ENCODE results near the gene GPR158. TPM values are rescaled to one million over a fixed set of nuclear protein-coding genes. Genes with fewer than 3 reads are reported as not detected.
"Not testable (repeated sequence)": the region's sequence is repeated elsewhere in the genome, so short reads cannot be mapped to it uniquely, and the experiment has no call there.

The GPR158 gene
- total RNA-seq, 1 experiment from 2014 or later = 0.07 TPM

DNA sequence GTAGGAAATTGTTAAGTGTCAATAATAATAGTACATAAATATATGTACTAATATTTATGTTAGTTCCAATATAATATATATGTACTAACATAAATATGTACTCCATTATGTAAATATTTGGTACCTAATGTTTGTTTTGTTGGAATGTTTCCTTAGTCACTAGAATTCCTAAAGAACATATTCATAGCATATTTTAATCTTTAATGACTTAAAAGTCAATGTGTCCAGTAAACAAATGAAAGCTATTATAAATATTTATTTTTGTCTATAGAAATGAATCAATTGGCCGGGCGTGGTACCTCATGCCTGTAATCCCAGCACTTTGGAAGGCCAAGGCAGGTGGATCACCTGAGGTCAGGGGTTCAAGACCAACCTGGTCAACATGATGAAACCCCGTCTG, 153.6 kb downstream of the GPR158 start:
- ChIA-PET POLR2A (no interaction called here), CTCF (no interaction called here)
- H3K4me3 ChIP-seq (ENCODE audit: low read depth, low read length) = no peak overlapping the region
- H3K4me1 Mint-ChIP-seq (ENCODE audit: low read depth, unreplicated experiment) = no peaks in the 10 kb centered on the region
- no peak overlapping the region for H3K4me3 Mint-ChIP-seq (ENCODE audit: unreplicated experiment)
- intact Hi-C loops (cut with micrococcal nuclease; ENCODE audit: unreplicated experiment) = no loop called here
- DNase-seq = no peak
- H3K9me3 ChIP-seq = no peaks in the 10 kb centered on the region
- H3K4me1 ChIP-seq = no peaks in the 10 kb centered on the region
- H3K9me3 Mint-ChIP-seq (ENCODE audit: unreplicated experiment) = no peaks in the 10 kb centered on the region
- H3K27ac Mint-ChIP-seq (ENCODE audit: unreplicated experiment) = no peak overlapping the region
- no peaks in the 10 kb centered on the region for H3K27me3 ChIP-seq (replicated peaks; ENCODE audit: control insufficient read depth, insufficient read depth, low read length)
- H3K36me3 ChIP-seq (ENCODE audit: control insufficient read depth, insufficient read depth, low read length) = no peaks in the 10 kb centered on the region
- H3K36me3 Mint-ChIP-seq (ENCODE audit: insufficient read depth, unreplicated experiment) = no peaks in the 10 kb centered on the region
- TF ChIP-seq, protein P1, sequence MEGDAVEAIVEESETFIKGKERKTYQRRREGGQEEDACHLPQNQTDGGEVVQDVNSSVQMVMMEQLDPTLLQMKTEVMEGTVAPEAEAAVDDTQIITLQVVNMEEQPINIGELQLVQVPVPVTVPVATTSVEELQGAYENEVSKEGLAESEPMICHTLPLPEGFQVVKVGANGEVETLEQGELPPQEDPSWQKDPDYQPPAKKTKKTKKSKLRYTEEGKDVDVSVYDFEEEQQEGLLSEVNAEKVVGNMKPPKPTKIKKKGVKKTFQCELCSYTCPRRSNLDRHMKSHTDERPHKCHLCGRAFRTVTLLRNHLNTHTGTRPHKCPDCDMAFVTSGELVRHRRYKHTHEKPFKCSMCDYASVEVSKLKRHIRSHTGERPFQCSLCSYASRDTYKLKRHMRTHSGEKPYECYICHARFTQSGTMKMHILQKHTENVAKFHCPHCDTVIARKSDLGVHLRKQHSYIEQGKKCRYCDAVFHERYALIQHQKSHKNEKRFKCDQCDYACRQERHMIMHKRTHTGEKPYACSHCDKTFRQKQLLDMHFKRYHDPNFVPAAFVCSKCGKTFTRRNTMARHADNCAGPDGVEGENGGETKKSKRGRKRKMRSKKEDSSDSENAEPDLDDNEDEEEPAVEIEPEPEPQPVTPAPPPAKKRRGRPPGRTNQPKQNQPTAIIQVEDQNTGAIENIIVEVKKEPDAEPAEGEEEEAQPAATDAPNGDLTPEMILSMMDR (IDR thresholded peaks at IDR 0.05; ENCODE audit: insufficient read depth in 1 of 2, low read depth in 1 of 2, low read length in 1 of 2, severe bottlenecking in 1 of 2, unreplicated experiment in 1 of 2) = no peak
- no TSS peak for BruUV-seq (replicated peaks)
- no peaks in the 10 kb centered on the region for H3K27me3 Mint-ChIP-seq (ENCODE audit: insufficient read depth, unreplicated experiment)

DNA sequence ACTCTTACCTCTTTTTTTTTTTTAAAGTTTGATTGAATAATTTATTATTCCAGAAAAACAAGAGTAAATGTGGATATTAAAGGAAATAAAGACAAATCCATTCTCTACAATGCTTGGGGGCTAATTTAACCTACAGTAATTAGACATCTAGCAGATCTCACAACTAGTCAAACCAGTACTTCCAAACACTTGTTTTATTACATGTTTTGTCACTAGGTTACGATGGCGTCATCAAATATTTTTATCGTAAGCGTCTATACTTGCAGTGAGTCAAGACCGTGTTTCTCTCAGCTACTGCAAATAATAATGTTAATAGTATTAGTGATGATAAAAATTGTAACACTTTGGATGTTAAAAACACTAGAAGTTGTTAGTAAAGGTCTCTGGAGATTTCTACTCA, 154.8 kb downstream of the GPR158 start:
- H3K4me1 Mint-ChIP-seq (ENCODE audit: low read depth, unreplicated experiment); BruUV-seq (replicated peaks); H3K4me3 Mint-ChIP-seq (ENCODE audit: unreplicated experiment); CTCF ChIA-PET; DNase-seq; H3K4me3 ChIP-seq (ENCODE audit: low read depth, low read length); H3K9me3 ChIP-seq; H3K4me1 ChIP-seq; H3K36me3 Mint-ChIP-seq (ENCODE audit: insufficient read depth, unreplicated experiment); H3K27me3 Mint-ChIP-seq (ENCODE audit: insufficient read depth, unreplicated experiment); intact Hi-C loops (cut with micrococcal nuclease; ENCODE audit: unreplicated experiment); POLR2A ChIA-PET; H3K9me3 Mint-ChIP-seq (ENCODE audit: unreplicated experiment); H3K27ac Mint-ChIP-seq (ENCODE audit: unreplicated experiment); H3K27me3 ChIP-seq (replicated peaks; ENCODE audit: control insufficient read depth, insufficient read depth, low read length); H3K36me3 ChIP-seq (ENCODE audit: control insufficient read depth, insufficient read depth, low read length): not testable (repeated sequence)

DNA sequence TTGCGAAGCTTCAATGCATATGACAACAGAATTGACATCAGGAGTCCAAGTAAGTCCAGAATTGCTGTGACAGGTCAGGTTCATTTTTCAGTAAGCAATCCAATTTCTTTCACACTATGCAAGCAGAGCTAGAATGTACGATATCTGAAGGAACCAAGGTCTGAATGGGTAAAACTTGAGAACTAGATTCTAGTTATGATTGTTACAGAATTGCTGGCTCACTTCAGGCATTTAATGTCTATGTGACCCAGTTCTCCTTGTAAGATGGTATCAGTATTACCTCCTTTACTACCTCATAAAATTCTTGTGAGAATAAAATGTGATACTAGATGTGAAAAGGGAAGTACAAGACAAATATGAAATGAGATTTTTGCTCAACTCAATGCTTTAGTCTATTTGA, 159.6 kb downstream of the GPR158 start:
- POLR2A ChIA-PET = no interaction called here
- no peak for DNase-seq
- TF ChIP-seq, protein P1 (IDR thresholded peaks at IDR 0.05; ENCODE audit: insufficient read depth in 1 of 2, low read depth in 1 of 2, low read length in 1 of 2, severe bottlenecking in 1 of 2, unreplicated experiment in 1 of 2) = no peak
- Mint-ChIP-seq H3K36me3 (ENCODE audit: insufficient read depth, unreplicated experiment) (no peaks in the 10 kb centered on the region), H3K4me1 (ENCODE audit: low read depth, unreplicated experiment) (no peaks in the 10 kb centered on the region), H3K4me3 (ENCODE audit: unreplicated experiment) (no peak overlapping the region), H3K9me3 (ENCODE audit: unreplicated experiment) (no peaks in the 10 kb centered on the region), H3K27me3 (ENCODE audit: insufficient read depth, unreplicated experiment) (no peaks in the 10 kb centered on the region), H3K27ac (ENCODE audit: unreplicated experiment) (no peak overlapping the region)
- Histone ChIP-seq H3K27me3 (replicated peaks; ENCODE audit: control insufficient read depth, insufficient read depth, low read length) (no peaks in the 10 kb centered on the region), H3K9me3 (no peaks in the 10 kb centered on the region), H3K4me3 (ENCODE audit: low read depth, low read length) (no peak overlapping the region), H3K4me1 (no peaks in the 10 kb centered on the region), H3K36me3 (ENCODE audit: control insufficient read depth, insufficient read depth, low read length) (no peaks in the 10 kb centered on the region)
- BruUV-seq (replicated peaks) = no TSS peak
- intact Hi-C loops (cut with micrococcal nuclease; ENCODE audit: unreplicated experiment) = no loop called here
- CTCF ChIA-PET = no interaction called here

DNA sequence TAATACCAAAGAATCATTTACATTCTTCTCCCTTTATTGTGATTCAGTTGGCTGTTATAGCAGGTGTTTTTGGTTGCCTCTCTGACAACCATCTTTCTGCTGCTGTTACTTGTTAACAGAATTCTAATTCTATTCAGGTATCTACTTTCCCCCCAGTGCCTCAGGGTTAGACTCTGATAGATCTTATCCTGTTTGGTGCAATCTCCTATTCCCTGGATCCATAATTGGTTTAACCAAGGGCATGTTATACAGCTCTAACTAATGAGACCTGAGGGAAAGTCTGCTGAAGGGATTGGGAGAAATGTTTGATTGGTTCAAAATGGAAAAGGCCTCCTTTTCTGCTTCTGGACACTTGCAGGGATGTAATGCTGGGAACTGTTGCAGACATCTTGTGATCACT, 161.5 kb downstream of the GPR158 start:
- ChIA-PET POLR2A (no interaction called here), CTCF (no interaction called here)
- peaks cover 4% of the 10 kb centered on the region for H3K27me3 Mint-ChIP-seq (ENCODE audit: insufficient read depth, unreplicated experiment)
- no peaks in the 10 kb centered on the region for H3K9me3 Mint-ChIP-seq (ENCODE audit: unreplicated experiment)
- TF ChIP-seq, protein P1 (IDR thresholded peaks at IDR 0.05; ENCODE audit: insufficient read depth in 1 of 2, low read depth in 1 of 2, low read length in 1 of 2, severe bottlenecking in 1 of 2, unreplicated experiment in 1 of 2) = no peak
- DNase-seq = no peak
- no TSS peak for BruUV-seq (replicated peaks)
- no peaks in the 10 kb centered on the region for H3K9me3 ChIP-seq
- no peak overlapping the region for H3K27ac Mint-ChIP-seq (ENCODE audit: unreplicated experiment)
- intact Hi-C loops (cut with micrococcal nuclease; ENCODE audit: unreplicated experiment) = no loop called here
- no peak overlapping the region for H3K4me3 ChIP-seq (ENCODE audit: low read depth, low read length)
- H3K27me3 ChIP-seq (replicated peaks; ENCODE audit: control insufficient read depth, insufficient read depth, low read length) = no peaks in the 10 kb centered on the region
- no peaks in the 10 kb centered on the region for H3K36me3 Mint-ChIP-seq (ENCODE audit: insufficient read depth, unreplicated experiment)
- H3K4me1 Mint-ChIP-seq (ENCODE audit: low read depth, unreplicated experiment) = no peaks in the 10 kb centered on the region
- no peak overlapping the region for H3K4me3 Mint-ChIP-seq (ENCODE audit: unreplicated experiment)
- no peaks in the 10 kb centered on the region for H3K36me3 ChIP-seq (ENCODE audit: control insufficient read depth, insufficient read depth, low read length)
- H3K4me1 ChIP-seq = no peaks in the 10 kb centered on the region

All from Caco-2 (cell line).